SKM-1 treated with dmso at 0.1 percent for 144 hours (cell line): ENCODE measurements around the gene UBA52.

Source experiments
- DNase-seq: peaks from one replicate; lab custom pipeline; 2025; ENCODE audit not compliant: unreplicated experiment; lab: John Stamatoyannopoulos, UW

UBA52 gene

DNA sequence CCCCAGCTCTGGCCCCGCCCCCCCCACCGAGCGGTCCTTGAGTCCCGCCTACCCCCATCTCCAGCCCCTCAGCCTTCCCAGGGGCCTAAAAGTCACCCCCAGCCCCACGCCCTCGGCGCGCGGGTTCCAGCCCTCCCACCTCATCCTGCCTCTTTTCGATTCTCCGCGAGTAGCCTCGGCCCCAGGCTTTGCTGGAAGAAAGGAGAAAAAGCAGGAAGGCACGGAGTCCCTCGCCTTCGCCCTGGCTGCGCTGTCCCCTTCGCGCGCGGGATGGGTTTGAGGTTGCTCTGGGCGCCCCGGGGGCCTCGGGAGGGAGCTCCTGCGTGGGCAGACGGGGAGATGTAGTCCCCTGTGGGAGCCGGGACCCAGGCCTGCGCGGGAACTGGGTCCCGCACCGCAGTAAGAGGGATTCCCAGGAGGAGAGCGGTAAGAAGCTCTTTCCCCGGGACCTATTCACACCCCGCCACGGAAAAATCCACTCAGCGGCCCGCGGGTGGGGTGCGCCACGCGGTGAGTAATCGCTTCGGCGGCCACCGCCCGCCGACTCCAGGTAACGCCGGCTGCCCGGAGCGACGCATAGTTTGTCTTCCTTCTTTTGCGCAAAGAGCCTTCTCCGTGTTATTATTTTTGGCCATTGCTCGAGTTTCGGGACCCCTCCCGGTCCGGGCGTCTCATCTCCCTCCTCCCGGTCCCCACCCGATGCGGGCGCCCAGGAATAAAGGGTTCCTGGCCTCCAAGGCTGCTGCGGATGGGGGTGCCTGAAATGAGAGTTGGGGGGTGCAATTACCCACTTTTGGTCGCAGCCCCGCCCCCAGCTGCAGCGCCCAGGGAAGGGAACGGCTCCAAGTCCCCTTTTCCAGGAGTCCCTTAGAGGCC lies 35.8 kb downstream of the UBA52 start:
- no peak for DNase-seq

DNA sequence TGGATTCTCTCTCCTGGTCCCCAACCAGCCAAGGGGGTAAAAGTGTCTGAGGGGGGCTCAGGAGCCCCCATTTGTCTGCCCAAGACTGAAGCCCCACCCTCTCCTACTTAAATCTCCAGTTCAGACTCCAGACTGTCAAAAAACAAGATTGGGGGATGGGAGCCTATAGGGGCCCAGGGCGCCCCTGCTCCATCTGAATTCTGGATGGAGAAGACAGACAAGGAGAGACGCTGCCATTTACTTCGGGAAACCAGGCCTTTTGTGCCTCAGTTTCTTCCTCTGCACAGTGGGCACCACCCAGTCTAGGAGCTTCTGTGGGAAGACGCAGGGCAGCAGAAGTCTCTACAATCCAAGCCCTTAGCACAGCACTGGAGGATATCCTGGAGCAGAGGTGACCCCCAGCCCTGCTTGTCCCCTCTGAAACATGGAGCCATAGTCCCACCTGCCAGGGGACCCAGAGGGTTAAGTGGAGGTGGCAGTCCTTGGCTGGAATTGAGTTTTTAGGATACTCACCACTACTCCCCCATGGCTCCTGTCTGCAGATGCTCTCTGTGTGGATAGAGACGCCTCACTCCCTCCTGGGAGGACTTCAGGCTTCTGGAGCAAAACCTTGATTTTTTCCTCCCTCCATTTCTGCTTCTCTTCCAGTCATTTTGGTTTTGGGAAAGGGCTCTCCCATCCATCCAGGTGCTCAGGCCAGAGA lies 36.6 kb downstream of the UBA52 start:
- no peak for DNase-seq

DNA sequence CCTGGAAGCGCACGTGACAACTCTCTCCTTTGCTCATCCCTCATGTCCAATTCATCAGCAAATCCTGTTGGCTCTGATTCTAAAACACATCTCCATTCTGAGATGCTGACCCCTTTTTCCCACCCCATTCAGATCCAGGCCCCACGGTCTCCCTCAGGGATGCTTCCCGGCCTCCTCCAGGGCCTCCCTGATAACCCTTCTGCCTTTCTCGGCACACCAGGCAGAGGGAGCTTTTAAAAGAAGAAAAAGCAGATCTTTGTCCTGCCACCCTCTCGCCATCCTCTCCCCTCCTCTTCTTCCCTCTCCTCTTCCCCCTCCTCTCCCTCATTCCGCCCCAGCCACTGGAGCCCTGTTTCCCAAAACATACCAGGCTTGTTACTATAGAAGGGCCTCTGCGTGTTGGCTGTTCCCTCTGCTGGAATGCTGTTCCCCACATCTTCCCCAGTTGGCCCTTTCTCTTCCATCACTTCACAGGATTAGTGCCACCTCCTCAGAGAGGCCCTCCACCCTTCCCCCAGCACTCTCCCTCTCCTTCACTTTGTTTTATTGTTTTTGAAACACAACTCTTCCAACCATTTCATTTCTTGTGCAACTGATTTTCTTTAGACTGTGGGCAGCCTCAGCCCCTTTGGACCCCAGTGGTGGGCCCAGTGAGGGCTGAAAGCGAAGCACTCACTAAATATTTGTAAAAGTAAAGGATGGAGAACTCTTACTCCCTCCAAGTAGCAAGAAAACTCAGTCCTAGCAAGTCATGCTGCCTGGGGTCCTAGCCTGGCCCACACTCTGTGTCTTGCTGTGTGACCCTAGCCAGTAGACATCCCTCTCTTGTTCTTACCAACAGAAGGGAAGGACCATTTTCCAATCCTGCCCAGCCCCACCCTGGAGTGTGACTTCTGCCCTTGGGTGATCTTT lies 37.4 kb downstream of the UBA52 start:
- no peak for DNase-seq

DNA sequence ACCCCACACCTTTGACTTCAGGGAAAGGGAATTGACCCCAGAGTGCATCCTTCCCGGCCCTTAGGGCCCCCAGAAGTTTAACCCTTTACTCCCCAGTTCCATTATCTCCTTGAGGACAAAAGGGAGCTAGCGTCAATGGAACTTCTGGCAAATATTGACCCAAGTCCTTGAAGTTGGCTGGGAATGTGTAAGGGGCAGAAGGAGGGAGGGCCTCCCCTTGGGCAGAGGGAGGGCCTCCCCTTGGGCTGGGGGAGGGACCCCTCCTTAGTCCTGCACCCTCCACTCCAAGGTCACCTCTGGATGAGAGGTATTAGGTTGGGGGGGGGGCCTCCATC lies 38.0 kb downstream of the UBA52 start:
- no peak for DNase-seq

DNA sequence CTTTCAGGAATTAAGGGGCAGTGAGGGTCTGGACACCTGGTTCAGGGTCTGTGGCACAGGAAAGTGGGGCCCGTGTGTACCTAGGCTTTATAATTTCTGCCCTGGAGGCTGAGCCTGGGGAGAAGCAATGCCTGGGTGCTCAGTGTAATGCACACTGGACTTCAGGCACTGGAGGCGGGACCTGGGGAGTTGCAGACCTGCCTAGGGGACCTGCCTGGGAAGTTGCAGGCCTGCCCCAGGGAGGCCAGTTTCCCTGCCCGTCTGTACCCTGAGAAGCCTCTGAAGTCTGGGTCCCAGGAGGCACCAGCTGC lies 38.5 kb downstream of the UBA52 start:
- no peak for DNase-seq

DNA sequence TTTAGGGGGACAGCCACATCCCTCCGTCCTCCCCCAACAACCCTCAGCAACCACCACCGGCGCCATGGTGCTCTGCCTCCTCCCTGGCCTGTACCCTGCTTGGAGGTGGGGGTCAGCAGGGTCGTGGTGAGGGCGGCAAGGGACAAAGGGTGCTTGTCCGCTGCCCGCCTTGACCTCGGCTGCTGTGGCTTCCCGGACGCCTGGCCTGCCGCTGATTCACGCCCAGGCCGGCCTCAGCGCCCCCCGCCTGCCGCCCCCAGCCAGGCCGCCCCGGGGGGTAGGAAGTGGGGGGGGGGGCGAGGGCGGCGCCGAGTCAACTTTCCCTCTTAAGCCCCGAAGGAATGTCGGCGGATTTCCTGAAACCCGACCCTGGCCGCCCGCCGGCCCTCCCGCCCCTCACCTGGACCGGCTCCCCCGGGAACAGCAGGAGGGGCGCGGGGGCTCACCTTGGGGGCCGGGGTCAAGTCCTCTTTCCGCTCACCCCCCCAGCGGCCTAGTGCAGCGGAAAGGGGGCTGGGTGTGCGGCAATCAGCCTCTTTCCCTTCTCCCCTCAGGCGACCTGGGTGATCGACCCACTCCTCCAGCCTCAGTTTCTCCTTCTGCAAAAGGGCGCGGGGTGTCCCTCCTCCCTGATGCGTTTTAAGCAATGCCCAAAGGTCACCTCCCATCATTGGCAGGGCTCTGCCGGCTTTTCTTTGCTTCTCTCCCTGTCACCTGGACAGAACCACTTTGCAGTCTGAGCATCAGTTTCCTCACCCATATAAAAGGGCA lies 39.1 kb downstream of the UBA52 start:
- no peak for DNase-seq

DNA sequence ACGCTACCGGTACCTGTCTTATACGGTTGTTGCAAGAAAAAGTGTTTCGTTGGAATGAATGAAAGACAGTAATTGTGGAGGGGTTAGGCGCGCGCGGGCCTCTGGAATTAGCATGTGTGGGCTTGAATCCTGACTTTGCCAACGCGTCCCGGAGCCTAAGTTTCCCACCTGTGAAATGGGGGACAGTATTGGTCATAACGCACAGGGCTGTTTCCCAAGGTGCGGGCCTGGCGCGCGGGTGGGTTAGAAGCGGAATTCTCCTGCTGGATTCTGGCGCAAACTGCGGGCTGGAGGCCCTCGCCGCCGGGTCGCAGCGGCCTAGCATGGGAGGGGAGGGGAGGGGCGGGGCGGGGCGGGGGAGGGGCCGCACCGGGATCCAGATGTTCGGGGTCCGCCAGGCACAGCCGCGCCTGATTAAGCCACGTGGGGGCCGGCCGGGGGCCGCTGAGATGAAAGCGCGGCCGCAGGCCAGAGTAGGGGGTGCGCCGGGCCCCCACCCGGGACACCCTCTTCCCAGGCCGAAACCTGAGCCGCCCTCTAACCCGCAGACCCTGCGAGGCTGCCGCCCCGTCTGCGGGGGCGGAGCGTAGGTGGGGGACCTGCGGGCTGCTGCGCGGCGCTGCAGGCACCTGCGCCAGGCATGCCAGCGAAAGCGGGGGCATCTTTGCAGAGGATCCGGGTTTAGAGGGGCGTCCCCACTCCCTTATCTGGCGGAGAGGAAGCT lies 39.8 kb downstream of the UBA52 start:
- no peak for DNase-seq

DNA sequence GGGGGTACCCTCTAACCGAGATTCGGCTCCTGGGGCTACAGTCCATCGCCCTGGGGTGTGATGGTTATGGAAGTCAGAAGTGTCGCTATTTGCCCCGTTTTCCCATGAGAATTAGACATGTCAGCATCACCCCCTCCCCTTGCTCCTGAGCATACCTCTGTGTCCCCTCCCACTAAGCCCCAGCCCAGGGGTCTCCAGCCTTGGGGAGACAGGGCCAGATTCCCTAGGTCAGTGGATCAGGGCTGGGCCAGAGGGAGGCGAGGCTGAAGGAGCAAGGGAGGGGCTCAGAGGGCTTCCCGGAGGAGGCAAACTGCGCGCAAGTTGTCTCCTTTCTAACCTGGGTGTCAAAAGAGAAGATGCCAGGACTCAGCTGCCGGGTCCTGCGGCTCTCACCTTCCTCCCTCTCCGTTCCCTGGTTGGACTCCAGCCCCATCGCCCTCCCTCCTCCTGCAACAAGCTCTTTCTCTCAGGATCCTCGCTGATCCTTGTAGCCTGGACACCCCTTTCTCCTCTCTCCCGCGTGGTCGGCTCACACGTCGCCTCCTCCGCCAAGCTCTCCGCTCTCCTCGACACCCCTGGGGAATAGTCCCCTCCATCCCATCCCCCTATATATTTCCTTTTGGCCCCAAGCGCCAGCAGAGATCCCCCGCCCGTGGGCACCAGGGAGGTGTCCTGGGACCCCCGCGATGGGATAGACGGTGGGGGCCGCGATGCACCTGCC lies 40.6 kb downstream of the UBA52 start:
- no peak for DNase-seq

DNA sequence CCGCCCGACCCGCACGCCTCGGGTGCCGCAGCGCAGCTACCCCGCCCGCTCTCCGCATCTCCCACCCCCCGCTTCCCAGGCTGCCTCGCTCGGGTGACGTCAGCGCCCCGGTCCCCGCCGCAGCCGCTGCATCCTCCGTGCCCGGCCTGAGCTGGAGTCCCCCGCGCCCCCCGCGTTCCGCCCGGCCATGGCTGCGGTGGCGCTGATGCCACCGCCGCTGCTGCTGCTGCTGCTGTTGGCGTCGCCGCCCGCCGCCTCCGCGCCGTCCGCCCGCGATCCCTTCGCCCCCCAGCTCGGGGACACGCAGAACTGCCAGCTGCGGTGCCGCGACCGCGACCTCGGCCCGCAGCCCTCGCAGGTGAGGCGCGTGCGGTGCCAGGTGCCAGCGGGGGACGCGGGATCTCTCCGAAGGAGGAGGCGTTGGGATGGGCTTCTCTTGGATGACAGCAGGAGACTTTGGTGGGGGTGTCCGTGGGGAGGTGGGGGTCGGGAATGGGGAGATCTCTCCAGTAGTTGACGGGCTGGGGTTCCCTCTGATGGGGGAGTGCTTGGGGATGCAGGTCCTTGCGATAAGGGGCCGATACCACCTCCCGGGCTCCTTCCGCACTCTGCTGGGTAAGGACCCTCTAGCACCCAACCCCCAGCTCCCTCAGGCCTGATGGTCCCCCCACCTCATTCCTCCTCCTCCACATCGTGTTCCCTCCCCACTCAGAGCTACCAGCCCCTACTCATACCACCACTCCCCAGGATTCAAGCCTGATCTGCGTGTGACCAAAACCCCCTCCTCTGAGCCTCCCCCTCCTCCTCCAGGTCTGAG lies 41.3 kb downstream of the UBA52 start, which contains the start of gene TMEM59L:
Gene TMEM59L, plus strand, starts transcription at position 99 of the 817 bp plus-strand sequence. Its CDS starts 89 bp downstream, at position 188.
- no peak for DNase-seq

DNA sequence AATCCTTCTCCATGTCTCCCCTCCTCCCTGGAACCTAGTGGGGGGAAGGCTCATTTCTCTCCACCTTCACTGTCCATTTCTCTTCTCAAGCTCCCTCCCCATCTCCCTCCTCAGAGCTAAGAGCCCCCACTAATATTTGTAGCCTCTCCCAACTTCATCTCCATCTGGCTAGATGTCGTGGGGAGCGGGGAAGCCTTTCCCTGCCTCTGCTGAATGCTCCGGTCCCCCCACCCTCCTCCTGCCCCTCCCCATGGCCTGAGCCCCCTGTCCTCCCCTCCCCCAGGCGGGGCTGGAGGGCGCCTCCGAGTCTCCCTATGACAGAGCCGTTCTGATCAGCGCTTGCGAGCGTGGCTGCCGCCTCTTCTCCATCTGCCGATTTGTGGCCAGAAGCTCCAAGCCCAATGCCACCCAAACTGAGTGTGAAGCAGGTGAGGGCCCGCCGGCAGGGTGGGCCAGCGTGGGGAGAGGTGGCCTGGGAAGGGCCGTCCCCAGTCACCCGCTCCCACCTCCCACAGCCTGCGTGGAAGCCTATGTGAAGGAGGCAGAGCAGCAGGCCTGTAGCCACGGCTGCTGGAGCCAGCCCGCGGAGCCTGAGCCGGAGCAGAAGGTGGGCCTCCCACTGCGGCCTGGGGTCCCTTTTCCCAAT lies 42.1 kb downstream of the UBA52 start:
- DNase-seq: no peak

DNA sequence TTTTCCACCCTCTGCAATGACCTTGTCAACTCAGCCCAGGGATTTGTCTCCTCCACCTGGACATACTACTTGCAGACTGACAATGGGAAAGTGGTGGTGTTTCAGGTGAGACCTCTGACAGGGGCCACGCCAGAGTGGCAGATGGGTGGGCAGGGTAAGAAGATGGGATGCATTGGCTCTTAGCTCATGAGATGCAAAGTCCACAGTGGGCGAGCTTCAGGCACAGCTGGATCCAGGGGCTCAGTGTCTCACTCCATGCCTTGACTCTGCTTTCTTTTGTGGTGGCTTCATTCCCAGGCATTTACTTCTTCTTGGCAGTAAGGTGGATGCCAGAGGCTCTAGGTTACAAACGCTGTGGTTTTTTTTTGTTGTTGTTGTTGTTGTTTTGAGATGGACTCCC lies 44.4 kb downstream of the UBA52 start:
- no peak for DNase-seq

DNA sequence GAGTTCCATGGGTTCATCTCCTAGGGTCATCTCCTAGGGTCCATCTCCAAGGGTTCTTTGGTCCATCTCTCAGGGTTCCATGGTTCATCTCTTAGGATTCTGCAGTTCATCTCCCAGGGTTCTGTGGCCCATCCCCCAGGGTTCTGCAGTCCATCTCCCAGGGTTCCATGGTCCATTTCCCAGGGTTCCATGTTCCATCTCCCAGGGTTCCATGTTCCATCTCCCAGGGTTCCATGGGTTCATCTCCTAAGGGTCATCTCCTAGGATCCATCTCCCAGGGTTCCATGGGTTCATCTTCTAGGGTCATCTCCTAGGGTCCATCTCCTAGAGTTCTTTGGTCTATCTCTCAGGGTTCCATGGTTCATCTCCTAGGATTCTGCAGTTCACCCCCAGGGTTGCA lies 45.9 kb downstream of the UBA52 start:
- DNase-seq: no peak

DNA sequence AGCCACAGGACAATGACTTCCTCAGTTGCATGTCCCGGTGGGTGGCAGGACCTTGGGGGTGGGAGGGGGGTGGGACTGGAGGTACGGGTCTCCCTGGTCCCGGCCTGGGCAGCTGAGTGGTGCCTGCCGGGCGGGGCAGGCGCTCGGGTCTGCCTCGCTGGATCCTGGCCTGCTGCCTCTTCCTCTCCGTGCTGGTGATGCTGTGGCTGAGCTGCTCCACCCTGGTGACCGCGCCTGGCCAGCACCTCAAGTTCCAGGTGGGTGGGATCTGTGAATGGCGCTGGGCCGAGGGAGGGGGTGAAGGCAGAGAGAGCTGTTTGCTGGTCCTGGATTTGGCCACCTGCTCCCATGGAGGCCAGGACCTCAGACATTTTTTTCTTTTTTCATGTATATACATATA lies 46.6 kb downstream of the UBA52 start:
- DNase-seq: no peak

DNA sequence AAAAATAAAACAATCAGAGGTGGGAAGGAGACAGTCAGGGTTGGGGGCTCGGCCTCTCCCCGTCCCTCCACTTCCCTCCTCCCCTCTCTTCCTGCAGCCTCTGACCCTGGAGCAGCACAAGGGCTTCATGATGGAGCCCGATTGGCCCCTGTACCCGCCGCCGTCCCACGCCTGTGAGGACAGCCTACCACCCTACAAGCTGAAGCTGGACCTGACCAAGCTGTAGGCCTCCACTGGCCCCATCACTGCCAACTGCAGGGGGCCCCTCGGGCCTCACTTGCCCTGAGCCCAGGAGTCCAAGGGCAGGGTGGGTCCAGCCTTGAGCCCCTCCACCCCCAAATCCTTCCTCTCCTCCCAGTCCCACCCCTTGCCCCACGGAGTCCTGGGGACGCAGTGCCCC lies 48.7 kb downstream of the UBA52 start:
- no peak for DNase-seq

DNA sequence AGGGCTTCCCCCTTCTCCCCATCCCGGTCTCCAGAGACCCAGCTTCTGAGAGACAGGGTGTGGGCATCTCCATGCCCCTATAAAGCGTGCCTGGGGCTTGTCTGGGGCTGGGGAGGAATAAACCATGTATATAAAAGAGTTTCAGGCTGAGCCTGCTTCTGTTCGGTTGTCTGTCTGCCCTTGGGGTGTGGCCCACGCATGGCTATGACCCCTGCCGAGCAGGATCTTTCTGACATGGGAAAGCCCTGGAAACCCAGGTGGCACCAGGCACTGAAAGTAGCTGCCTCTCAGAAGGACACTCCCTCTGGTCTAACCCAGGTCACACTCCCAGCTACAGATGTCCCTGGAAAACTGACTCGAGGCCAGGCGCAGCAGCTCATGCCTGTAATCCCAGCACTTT lies 49.2 kb downstream of the UBA52 start:
- no peak for DNase-seq

DNA sequence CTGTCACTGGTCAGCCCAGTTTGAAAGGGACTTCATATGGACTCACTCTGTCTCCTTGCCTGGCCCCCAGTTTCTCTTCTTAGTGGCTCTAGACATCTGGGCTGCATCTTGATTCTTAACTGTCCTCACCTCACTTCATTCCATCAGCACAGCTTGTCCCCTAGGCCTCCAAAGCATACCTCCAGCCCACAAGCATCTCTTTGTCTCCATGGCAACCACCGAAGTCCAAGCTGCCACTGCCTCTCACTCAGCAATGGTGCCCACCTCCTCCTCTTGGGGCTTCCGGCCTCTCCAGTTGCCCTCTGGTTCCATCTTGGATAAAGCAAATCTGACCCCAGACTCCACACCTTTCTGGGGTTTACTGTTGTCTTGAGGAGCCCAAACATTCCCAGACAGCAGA lies 55.2 kb downstream of the UBA52 start:
- DNase-seq: no peak
